Measurements from ENCODE around the gene NHLRC4. TPM values are rescaled to one million over a fixed set of nuclear protein-coding genes. Genes with fewer than 3 reads are reported as not detected.

The NHLRC4 gene
- total and polyA plus RNA-seq, 2 of the 13 experiments (the other 11 are each of a cell fraction or from before 2014, with no cell fraction given) = 0.40 to 0.59 TPM

DNA sequence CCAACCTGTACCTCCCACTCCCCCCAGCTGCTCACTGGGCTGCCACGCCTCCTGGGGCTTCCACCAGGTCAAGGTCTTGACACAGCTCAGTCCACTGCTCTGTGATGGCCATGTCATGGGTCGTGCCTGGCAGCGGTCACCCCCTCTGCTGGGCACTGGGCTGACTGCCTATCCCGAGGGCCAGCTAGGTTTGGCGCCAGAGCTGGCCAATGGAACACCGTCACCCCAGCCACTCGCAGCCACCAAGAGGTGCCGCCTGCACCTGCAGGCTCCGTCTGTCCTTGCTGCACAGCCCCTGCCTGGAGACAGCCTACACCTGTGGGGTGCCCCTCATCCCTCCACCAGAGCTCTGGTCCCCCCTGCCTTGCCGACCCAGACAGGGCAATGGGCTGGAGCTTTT is 18.5 kb downstream of the NHLRC4 start (continued):
- TF ChIP-seq ZNF414 (CRISPR knock-in tag; IDR thresholded peaks at IDR 0.05) (no peak), THAP7 (CRISPR knock-in tag; IDR thresholded peaks at IDR 0.05) (no peak), ZNF780A (CRISPR knock-in tag; IDR thresholded peaks at IDR 0.05) (no peak), ZNF496 (CRISPR knock-in tag; IDR thresholded peaks at IDR 0.05; ENCODE audit: insufficient replicate concordance) (no peak), HNF4G (IDR thresholded peaks at IDR 0.05; ENCODE audit: borderline replicate concordance, low read depth, low read length) (no peak), HNF4G (CRISPR knock-in tag; IDR thresholded peaks at IDR 0.05; ENCODE audit: borderline replicate concordance, low read depth) (no peak), SNAPC4 (CRISPR knock-in tag; IDR thresholded peaks at IDR 0.05) (no peak), ZUFSP (CRISPR knock-in tag; IDR thresholded peaks at IDR 0.05; ENCODE audit: borderline replicate concordance) (no peak), ZBTB3 (CRISPR knock-in tag; IDR thresholded peaks at IDR 0.05; ENCODE audit: borderline replicate concordance, low read depth) (no peak), ZNF564 (CRISPR knock-in tag; IDR thresholded peaks at IDR 0.05) (no peak)
- TF ChIP-seq, protein P1, sequence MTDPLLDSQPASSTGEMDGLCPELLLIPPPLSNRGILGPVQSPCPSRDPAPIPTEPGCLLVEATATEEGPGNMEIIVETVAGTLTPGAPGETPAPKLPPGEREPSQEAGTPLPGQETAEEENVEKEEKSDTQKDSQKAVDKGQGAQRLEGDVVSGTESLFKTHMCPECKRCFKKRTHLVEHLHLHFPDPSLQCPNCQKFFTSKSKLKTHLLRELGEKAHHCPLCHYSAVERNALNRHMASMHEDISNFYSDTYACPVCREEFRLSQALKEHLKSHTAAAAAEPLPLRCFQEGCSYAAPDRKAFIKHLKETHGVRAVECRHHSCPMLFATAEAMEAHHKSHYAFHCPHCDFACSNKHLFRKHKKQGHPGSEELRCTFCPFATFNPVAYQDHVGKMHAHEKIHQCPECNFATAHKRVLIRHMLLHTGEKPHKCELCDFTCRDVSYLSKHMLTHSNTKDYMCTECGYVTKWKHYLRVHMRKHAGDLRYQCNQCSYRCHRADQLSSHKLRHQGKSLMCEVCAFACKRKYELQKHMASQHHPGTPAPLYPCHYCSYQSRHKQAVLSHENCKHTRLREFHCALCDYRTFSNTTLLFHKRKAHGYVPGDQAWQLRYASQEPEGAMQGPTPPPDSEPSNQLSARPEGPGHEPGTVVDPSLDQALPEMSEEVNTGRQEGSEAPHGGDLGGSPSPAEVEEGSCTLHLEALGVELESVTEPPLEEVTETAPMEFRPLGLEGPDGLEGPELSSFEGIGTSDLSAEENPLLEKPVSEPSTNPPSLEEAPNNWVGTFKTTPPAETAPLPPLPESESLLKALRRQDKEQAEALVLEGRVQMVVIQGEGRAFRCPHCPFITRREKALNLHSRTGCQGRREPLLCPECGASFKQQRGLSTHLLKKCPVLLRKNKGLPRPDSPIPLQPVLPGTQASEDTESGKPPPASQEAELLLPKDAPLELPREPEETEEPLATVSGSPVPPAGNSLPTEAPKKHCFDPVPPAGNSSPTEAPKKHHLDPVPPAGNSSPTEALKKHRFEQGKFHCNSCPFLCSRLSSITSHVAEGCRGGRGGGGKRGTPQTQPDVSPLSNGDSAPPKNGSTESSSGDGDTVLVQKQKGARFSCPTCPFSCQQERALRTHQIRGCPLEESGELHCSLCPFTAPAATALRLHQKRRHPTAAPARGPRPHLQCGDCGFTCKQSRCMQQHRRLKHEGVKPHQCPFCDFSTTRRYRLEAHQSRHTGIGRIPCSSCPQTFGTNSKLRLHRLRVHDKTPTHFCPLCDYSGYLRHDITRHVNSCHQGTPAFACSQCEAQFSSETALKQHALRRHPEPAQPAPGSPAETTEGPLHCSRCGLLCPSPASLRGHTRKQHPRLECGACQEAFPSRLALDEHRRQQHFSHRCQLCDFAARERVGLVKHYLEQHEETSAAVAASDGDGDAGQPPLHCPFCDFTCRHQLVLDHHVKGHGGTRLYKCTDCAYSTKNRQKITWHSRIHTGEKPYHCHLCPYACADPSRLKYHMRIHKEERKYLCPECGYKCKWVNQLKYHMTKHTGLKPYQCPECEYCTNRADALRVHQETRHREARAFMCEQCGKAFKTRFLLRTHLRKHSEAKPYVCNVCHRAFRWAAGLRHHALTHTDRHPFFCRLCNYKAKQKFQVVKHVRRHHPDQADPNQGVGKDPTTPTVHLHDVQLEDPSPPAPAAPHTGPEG (CRISPR knock-in tag; IDR thresholded peaks at IDR 0.05) = no peak
- TF ChIP-seq, protein P2, sequence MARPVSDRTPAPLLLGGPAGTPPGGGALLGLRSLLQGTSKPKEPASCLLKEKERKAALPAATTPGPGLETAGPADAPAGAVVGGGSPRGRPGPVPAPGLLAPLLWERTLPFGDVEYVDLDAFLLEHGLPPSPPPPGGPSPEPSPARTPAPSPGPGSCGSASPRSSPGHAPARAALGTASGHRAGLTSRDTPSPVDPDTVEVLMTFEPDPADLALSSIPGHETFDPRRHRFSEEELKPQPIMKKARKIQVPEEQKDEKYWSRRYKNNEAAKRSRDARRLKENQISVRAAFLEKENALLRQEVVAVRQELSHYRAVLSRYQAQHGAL (CRISPR knock-in tag; IDR thresholded peaks at IDR 0.05; ENCODE audit: not compliant biosample characterization) = no peak
- TF ChIP-seq, protein P3, sequence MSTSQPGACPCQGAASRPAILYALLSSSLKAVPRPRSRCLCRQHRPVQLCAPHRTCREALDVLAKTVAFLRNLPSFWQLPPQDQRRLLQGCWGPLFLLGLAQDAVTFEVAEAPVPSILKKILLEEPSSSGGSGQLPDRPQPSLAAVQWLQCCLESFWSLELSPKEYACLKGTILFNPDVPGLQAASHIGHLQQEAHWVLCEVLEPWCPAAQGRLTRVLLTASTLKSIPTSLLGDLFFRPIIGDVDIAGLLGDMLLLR (CRISPR knock-in tag; IDR thresholded peaks at IDR 0.05) = 0 out of 2 replicates have a peak, but pooled peaks have one; percentile 23
